Measurements from ENCODE around the gene SPC25.

DNA sequence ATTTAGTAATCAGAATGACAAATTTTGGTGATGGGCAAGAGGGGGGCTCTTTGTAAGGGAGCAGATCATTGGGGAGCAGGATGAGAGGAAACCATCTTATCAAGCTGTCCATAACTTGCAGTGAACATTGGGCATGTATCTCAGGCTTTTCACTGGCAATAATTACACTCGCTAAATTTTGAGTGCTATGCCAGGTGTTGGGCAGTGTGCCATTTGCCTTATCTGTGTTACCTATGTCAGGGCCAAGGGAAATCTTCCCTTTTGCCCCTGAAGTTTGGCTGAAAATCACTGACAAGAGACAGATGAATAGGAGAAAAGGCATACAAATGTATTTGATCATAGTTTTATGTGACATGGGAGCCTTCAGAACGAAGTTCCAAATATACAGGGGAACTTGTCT is 48.8 kb downstream of the SPC25 start:
- TF ChIP-seq, protein P1, sequence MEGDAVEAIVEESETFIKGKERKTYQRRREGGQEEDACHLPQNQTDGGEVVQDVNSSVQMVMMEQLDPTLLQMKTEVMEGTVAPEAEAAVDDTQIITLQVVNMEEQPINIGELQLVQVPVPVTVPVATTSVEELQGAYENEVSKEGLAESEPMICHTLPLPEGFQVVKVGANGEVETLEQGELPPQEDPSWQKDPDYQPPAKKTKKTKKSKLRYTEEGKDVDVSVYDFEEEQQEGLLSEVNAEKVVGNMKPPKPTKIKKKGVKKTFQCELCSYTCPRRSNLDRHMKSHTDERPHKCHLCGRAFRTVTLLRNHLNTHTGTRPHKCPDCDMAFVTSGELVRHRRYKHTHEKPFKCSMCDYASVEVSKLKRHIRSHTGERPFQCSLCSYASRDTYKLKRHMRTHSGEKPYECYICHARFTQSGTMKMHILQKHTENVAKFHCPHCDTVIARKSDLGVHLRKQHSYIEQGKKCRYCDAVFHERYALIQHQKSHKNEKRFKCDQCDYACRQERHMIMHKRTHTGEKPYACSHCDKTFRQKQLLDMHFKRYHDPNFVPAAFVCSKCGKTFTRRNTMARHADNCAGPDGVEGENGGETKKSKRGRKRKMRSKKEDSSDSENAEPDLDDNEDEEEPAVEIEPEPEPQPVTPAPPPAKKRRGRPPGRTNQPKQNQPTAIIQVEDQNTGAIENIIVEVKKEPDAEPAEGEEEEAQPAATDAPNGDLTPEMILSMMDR (IDR thresholded peaks at IDR 0.05; ENCODE audit: poor library complexity, severe bottlenecking): no peak
- TF ChIP-seq POLR2AphosphoS5 (IDR thresholded peaks at IDR 0.05) (no peak), SMC3 (conservative IDR thresholded peaks at IDR 0.05; ENCODE audit: poor library complexity) (no peak)

Data from neural cell (in vitro differentiated cells).